OCI-LY7 (cell line): ENCODE results near the gene AGK.

ENCODE experiments used
- EZH2phosphoT487 ChIP-seq: fragments of 200-600 bp; sonication (generic); IDR thresholded peaks from 2 replicates; pipeline ENCODE4 v1.6.1; 2018; ENCODE audit warnings: low read depth, borderline replicate concordance, mild to moderate bottlenecking, mixed run types, antibody characterized with exemption, low read length, moderate library complexity, mixed read lengths
- TF ChIP-seq, protein P1 (sequence below): fragments of 200-600 bp; sonication (generic); conservative IDR thresholded peaks from 2 replicates; pipeline ENCODE4 v1.5.1; 2014; ENCODE audit warnings: mild to moderate bottlenecking, antibody characterized with exemption, low read length, moderate library complexity, mixed read lengths

GRCh38 chr7:141660259-141660658, 109.0 kb downstream of the AGK start:
- TF ChIP-seq, protein P1, sequence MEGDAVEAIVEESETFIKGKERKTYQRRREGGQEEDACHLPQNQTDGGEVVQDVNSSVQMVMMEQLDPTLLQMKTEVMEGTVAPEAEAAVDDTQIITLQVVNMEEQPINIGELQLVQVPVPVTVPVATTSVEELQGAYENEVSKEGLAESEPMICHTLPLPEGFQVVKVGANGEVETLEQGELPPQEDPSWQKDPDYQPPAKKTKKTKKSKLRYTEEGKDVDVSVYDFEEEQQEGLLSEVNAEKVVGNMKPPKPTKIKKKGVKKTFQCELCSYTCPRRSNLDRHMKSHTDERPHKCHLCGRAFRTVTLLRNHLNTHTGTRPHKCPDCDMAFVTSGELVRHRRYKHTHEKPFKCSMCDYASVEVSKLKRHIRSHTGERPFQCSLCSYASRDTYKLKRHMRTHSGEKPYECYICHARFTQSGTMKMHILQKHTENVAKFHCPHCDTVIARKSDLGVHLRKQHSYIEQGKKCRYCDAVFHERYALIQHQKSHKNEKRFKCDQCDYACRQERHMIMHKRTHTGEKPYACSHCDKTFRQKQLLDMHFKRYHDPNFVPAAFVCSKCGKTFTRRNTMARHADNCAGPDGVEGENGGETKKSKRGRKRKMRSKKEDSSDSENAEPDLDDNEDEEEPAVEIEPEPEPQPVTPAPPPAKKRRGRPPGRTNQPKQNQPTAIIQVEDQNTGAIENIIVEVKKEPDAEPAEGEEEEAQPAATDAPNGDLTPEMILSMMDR, result no peak
- TF ChIP-seq EZH2phosphoT487, result no peak
